GM15510 (cell line): ENCODE measurements around the gene NGEF.

ENCODE experiments used
- POLR2A ChIP-seq: IDR thresholded peaks from 3 replicates; pipeline ENCODE4 v1.6.1; 2011; ENCODE audit warnings: borderline replicate concordance; ENCODE audit not compliant: insufficient read length; ENCODE audit errors: extremely low read depth

Gene NGEF

DNA sequence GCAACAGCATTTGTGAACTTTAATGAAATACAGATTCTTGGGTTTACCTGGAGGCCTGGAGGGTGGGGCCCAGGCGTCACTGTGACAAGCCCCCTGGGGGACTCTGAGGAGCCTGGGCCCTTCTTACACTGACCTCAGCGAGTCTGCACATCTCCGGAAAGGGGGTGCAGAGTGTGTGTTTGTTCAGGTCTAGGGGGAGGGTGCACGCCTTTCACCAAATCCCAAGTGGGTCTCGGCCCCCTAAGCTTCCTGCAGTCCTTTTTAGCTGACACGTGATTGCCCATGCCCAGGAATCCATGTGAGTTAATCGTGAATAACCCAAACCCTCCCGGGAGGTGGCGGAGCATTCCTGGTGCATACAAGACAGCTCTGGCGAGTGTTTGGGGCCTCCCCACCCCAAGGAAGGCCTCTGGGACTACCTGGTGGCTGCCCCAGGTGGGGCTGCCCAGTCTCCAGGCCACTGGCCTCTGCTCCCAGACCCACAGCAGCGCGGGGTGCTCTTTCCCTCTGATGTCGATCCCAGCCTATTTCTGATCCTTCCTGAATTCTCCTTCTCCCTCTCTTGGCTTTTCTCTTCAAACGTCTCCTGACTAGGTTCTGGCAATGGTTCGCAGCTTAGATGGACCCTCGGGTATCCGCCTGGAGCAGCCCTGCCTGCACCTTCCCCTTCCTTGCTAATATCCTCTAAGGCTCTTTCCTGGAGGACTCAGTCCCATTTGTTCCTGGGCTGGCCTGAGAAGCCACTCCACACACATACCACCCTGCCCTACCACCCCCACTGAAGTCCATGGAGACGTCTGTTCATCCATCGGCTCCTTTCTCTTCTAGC lies 10.0 kb downstream of the NGEF start:
- TF ChIP-seq POLR2A = no peak

- TF ChIP-seq POLR2A = no peak
Measured at GRCh38 chr2:233000886-233001750, 11.9 kb downstream of the NGEF start.

DNA sequence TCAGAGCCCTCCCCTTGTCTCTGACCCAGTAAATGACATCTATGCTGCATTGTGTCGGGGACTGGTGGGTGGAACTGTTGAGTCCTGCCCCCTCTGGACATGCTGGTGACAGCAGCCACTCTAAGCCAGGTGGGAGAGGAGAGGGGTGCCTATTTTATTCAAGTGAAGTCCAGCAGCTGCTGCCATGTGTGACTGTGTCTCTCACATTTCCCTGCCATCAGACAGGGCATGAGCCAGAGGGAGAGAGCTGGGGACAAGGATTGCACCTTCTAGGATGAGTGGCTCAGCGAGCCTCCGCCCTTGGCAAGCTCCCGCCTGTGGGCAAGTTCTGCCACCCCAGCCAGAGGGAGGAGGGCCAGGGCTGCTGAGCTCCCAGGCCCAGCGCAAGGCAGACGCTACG lies 13.7 kb downstream of the NGEF start:
- TF ChIP-seq POLR2A = no peak

DNA sequence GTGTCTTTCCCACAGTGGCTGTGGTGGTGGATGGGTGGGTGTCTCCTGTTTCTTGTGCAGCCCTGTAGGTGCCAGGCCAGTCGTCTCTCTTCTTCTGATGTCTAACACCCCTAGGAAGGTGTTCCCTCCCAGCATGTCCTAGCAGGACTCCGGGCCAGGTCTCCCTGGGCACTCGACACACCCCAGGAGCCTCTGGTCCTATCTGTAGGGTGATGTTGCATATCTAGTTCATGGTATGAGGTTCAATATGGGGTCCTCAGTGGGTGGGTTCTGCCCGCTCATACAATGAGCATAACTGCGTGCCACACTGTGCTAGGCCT lies 14.4 kb downstream of the NGEF start:
- no peak for TF ChIP-seq POLR2A

- no peak for TF ChIP-seq POLR2A
Measured at GRCh38 chr2:232997749-232998665, 15.0 kb downstream of the NGEF start.

- no peak for TF ChIP-seq POLR2A
Measured at GRCh38 chr2:232994446-232994845, 18.6 kb downstream of the NGEF start.

DNA sequence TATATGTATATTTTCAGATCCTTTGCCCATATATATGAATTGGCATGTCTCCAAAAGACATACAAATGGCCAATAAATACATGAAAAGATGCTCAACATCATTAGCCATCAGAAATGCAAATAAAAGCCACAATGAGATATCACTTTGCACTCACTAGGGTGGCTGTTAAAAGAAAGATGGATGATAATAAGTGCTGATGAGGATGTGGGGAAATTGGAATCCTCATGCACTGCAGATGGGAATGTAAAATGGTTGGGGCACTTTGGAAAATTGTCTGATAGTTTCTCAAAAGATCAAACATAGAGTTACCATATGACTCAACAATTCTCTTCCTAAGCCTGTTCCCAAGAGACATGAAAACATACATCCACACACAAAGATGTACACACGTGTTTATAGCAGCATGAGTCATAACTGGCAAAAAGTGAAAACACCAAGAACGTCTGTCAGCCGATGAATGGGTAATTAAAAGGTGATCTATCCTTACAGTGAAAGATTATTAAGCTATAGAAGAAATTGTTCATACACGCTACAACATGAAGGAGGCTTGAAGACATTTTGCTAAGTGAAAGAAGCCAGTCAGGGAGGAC lies 19.7 kb downstream of the NGEF start:
- TF ChIP-seq POLR2A = no peak

DNA sequence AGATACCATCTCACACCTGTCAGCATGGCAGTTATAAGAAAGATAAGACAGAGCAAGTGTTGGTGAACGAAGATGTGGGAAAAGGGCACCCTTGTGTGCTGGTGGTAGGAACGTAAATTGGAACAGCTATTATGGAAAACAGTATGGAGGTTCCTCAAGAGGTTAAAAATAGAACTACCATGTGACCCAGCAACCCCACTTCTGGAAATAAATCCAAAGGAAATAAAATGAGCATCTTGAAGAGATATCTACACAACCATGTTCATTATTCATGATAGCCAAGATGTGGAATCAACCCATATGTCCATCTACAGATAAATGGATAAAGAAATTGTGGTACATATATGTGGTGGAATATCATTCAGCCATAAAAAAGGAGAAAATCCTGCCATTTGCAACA lies 26.9 kb downstream of the NGEF start:
- no peak for TF ChIP-seq POLR2A

DNA sequence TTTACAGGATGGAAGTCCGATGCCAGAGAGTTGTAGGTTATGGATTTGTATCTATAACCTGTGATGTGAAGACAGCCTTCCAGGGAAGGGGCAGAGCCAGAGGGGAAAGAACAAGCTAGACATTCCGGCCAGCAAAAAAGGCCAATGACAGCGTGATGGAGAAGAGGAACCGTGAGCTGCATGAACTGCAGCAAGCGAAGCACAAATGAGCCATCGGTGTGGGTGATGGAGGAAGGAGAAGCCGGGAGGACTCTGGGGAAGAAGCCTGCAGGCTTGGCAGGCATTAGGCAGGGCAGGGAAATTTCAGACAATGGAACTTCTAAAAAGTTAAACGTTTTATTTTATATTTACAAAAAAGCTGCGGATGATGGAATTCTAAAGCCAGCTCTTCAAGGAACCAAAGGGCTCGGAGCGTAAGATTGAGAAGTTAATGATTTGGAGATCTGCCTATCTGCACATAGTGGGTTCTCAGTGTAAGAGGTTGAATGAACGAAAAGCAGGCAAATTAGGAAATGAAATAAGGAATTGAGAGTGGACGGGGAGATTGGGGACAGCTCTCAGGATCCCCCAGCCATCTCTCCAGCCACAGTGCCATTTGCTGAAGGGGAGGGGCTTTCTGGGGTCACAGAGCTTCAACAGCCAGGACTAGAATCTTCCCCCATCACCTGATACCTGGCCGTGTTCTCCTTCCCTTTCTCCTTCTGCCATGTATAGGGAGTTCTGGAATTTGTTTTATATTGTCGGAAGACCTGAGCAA lies 28.4 kb downstream of the NGEF start:
- no peak for TF ChIP-seq POLR2A

DNA sequence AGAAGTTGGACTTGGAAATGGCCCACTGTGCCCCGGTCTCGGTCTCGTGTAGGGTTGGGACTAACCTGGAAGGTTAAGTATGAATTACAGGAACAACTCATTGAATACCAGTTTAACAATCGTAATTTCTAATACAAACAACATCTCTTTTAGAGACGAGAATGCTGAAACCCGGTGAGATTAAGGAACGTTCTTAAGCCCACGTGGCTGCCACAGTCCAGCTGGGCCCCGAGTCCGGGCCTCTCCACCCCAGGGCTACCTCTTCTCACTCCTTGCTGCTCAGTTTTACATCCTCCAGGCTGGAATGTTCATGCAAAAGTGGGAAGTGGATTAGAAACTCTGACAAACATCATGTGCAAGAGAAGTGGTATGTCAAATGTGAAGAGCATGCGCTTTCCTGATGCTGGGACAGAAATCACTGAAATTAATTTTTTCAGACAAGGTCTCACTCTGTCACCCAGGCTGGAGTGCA lies 29.4 kb downstream of the NGEF start:
- no peak for TF ChIP-seq POLR2A

GRCh38 chr2:232982926-232983668 lies 30.0 kb downstream of the NGEF start:
- TF ChIP-seq POLR2A = no peak

DNA sequence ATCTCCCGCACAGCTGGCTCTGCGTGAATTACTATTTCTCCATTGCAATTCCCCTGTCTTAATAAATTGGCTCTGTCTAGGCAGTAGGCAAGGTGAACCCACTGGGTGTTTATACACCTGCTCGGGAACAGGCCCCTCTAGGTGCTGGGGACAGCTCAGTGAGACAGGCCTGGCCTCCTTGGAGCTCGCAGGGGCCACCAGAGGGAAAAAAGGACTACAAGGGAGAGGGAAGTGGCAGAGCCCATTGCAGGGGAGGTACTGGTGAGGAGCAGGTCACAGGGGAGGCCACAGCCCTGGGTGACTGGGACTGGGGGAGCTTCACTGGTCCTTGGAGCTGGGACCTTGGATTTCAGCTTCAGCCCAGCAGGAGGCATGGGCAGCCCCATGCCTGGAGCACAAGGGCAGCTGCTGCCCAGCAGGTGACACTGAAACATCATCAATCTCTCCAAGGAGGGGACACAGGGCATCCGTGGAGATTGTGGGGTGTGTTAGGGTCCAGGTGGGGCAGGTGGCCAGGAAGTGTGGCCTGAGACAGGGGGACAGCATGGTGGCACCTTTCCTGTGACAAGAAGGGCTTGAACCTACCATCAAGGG lies 31.2 kb downstream of the NGEF start:
- no peak for TF ChIP-seq POLR2A

DNA sequence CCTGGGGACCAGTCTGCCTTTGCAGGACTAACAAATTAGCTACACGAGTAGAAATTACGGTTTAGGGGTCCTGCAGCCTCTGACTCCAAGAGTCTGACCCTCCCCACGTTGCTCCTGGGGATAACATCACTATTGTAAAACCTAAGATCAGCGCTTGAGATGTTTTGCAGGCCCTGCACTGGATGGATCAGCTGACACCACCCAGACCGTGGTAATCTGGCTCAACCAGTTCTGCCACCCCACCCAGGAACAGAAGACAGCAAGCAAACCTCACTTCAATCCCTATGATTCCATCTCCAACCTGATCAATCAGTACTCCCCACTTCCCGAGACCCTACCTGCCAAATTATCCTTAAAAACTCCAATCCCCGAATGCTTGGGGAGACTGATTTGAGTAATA lies 31.7 kb downstream of the NGEF start:
- TF ChIP-seq POLR2A = no peak
